ENCODE results near the gene TMC5. TPM values are rescaled to one million over a fixed set of nuclear protein-coding genes. Genes with fewer than 3 reads are reported as not detected.
"Not testable (repeated sequence)": the region's sequence is repeated elsewhere in the genome, so short reads cannot be mapped to it uniquely, and the experiment has no call there.

TMC5 gene
- 1 to 10 TPM in 3 of 4 donors, under 1 TPM in 1; 0.29 to 4.0 (median 1.4) TPM for total RNA-seq

- no peak within 1 kb of the TSS for H3K4me3 ChIP-seq (replicated peaks in 1 of 3)
- TF ChIP-seq CTCF (IDR thresholded peaks at IDR 0.05) (no peak), POLR2A (IDR thresholded peaks at IDR 0.05) (no peak)
- no peaks in the 10 kb centered on the region for H3K27me3 ChIP-seq
- DNase-seq = no peak
- WGBS, 2 donors = 86 to 87% methylated on average over 12 of the region's 12 CpGs
- no peak within 1 kb of the TSS for H3K27ac ChIP-seq
- H3K4me1 ChIP-seq = peaks cover 4 to 8% of the 10 kb centered on the region in 2 donors
- H3K36me3 ChIP-seq = no peaks in the 10 kb centered on the region
- intact Hi-C loops (cut with DNase I) = no loop called here
- no peaks in the 10 kb centered on the region for H3K9me3 ChIP-seq
Measured at GRCh38 chr16:19417640-19418039, at the start of gene TMC5. TSS of gene TMC5 (plus strand) at chr16:19417883. CDS start at chr16:19440039, 22,156 bp downstream.

GRCh38 chr16:19372541-19372940 is 45.1 kb upstream of the TMC5 start:
- DNase-seq; H3K27me3 ChIP-seq; H3K4me3 ChIP-seq (replicated peaks in 1 of 3); H3K36me3 ChIP-seq; H3K4me1 ChIP-seq; H3K9me3 ChIP-seq; H3K27ac ChIP-seq; intact Hi-C loops (cut with DNase I): not testable (repeated sequence)
- WGBS, 2 donors = 89 to 94% methylated on average over 7 of the region's 7 CpGs

GRCh38 chr16:19374402-19374801 is 43.3 kb upstream of the TMC5 start:
- H3K27ac ChIP-seq = no peak overlapping the region
- no peaks in the 10 kb centered on the region for H3K9me3 ChIP-seq
- intact Hi-C loops (cut with DNase I) = no loop called here
- H3K4me1 ChIP-seq = peaks cover under 1 to 4% of the 10 kb centered on the region in 2 donors
- no peaks in the 10 kb centered on the region for H3K27me3 ChIP-seq
- no peak for TF ChIP-seq POLR2A (IDR thresholded peaks at IDR 0.05)
- TF ChIP-seq CTCF (IDR thresholded peaks at IDR 0.05) = no peak
- no peak overlapping the region for H3K4me3 ChIP-seq (replicated peaks in 1 of 3)
- 96% methylated on average over 3 of the region's 3 CpGs for WGBS, 2 donors
- no peaks in the 10 kb centered on the region for H3K36me3 ChIP-seq
- DNase-seq = no peak

- no peak overlapping the region for H3K27ac ChIP-seq
- H3K9me3 ChIP-seq = no peaks in the 10 kb centered on the region
- peak; percentile 43 to 50 for DNase-seq
- intact Hi-C loops (cut with DNase I) = loop anchor here (5.0 kb wide), 1 partner anchor 288 kb away; no protein-coding TSS in a partner anchor
- peaks cover 13 to 14% of the 10 kb centered on the region in 2 donors for H3K4me1 ChIP-seq
- no peak overlapping the region for H3K4me3 ChIP-seq (replicated peaks in 1 of 3)
- no peak for TF ChIP-seq POLR2A (IDR thresholded peaks at IDR 0.05)
- peak; percentile 72 to 95 (median 88) for TF ChIP-seq CTCF (IDR thresholded peaks at IDR 0.05)
- no peaks in the 10 kb centered on the region for H3K27me3 ChIP-seq
- WGBS, 2 donors = 36 to 41% methylated on average over 4 of the region's 4 CpGs
- H3K36me3 ChIP-seq = no peaks in the 10 kb centered on the region
Measured at GRCh38 chr16:19375561-19376158, 42.0 kb upstream of the TMC5 start.

- no peaks in the 10 kb centered on the region for H3K9me3 ChIP-seq
- H3K27ac ChIP-seq = no peak overlapping the region
- H3K4me3 ChIP-seq (replicated peaks in 1 of 3) = no peak overlapping the region
- intact Hi-C loops (cut with DNase I) = loop anchor here (5.0 kb wide), 1 partner anchor 291 kb away; no protein-coding TSS in a partner anchor
- no peaks in the 10 kb centered on the region for H3K36me3 ChIP-seq
- 85 to 90% methylated on average over 3 of the region's 3 CpGs for whole genome bisulfite sequencing, 2 donors
- H3K4me1 ChIP-seq = peaks cover 30% of the 10 kb centered on the region in 2 donors
- TF ChIP-seq CTCF (IDR thresholded peaks at IDR 0.05) = no peak
- TF ChIP-seq POLR2A (IDR thresholded peaks at IDR 0.05) = no peak
- H3K27me3 ChIP-seq = no peaks in the 10 kb centered on the region
- DNase-seq = no peak
Measured at GRCh38 chr16:19377864-19378263, 39.8 kb upstream of the TMC5 start.

Measured in thyroid gland (tissue), 4 donors.